Measurements from ENCODE around the gene RANBP17. TPM values are rescaled to one million over a fixed set of nuclear protein-coding genes. Genes with fewer than 3 reads are reported as not detected.

RANBP17 gene
- total and polyA plus RNA-seq, 5 experiments from 2014 or later, result 0.09 to 0.83 (median 0.24) TPM; not detected in 2

DNA sequence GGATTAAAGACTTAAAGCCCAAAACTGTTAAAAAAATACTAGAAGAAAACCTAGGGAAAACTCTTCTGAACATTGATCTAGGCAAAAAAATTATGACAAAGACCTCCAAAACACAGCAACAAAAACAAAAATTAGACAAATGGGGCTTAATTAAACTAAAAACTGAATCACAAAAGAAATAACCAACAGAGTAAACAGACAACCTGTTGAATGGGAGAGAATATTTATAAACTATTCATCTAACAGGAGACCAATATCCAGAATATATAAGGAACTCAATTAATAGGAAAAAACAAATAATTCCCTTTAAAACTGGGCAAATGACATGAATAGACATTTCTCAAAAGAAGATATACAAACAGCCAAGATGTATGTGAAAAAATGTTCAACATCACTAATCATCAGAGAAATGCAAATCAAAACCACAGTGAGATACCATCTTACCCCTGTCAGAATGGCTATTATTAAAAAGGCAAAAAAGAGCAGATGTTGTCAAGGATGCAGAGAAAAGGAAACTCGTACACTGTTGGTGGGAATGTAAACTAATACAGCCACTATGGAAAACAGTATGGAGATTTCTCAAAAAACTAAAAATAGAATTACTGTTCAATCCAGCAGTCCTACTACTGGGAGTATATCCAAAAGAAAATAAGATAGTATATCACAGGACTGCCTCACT lies 397.1 kb downstream of the RANBP17 start:
- no peak overlapping the region for H3K4me3 Mint-ChIP-seq
- no peaks in the 10 kb centered on the region for H3K36me3 Mint-ChIP-seq
- H3K27ac Mint-ChIP-seq, result no peak overlapping the region
- ATAC-seq (no peak), DNase-seq (no peak)
- POLR2A ChIA-PET, result no interaction called here
- H3K9me3 Mint-ChIP-seq, result peaks cover 0 to 2% (median 0%) of the 10 kb centered on the region in 9 donors
- peaks cover 0 to 2% (median 0%) of the 10 kb centered on the region in 5 donors for H3K27me3 Mint-ChIP-seq
- peaks cover 2 to 11% (median 4%) of the 10 kb centered on the region in 4 donors for H3K4me1 Mint-ChIP-seq

DNA sequence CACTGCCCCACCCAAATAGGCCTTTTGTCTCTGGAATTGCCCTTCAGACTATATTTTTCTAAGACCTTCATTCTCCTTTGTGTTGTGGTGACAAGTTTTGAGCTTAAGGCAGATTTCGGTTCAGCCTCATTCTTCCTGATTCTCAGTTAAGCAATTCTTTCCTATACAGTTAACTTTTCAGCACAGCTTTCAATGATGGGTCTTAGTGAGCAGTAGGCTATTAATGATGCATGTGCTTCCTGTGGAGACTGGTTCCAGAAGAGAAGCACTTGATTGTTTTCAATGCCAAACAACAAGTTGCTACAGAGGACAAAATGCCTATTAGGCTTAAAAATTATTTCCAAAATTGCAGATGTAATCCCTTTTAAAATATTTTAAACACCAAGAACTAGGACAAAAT lies 399.5 kb downstream of the RANBP17 start:
- Mint-ChIP-seq H3K27ac (no peak overlapping the region), H3K4me1 (peaks cover 10 to 26% (median 24%) of the 10 kb centered on the region in 4 donors), H3K27me3 (no peaks in the 10 kb centered on the region)

DNA sequence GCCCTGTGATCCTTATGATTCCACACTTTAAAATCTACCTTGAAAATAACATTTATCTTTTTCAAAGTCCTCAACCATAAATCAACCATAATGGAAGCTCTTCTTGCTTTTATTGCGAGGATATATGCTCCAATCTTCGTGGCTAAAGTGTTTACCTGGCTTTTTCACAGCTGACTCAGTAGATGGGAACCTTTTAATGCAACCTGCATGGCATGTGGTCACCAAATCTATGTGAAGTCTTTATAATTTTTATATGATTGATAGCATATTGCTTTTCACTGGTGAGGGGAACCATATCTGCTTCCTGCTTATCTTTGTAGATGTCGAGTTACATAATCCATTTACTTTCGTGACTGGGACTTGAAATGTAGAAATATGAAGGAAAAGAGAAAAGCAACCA lies 400.1 kb downstream of the RANBP17 start:
- H3K4me1 Mint-ChIP-seq, result peaks cover 10 to 26% (median 24%) of the 10 kb centered on the region in 4 donors
- DNase-seq (no peak), ATAC-seq (no peak)
- no peak overlapping the region for H3K4me3 Mint-ChIP-seq
- no peaks in the 10 kb centered on the region for H3K27me3 Mint-ChIP-seq
- H3K27ac Mint-ChIP-seq, result no peak overlapping the region
- POLR2A ChIA-PET, result no interaction called here
- H3K9me3 Mint-ChIP-seq, result peaks cover 0 to 2% (median 0%) of the 10 kb centered on the region in 9 donors
- no peaks in the 10 kb centered on the region for H3K36me3 Mint-ChIP-seq

More for the DNA sequence above, 399.5 kb downstream of the RANBP17 start:
- POLR2A ChIA-PET, result no interaction called here
- Mint-ChIP-seq H3K36me3 (no peaks in the 10 kb centered on the region), H3K4me3 (no peak overlapping the region), H3K9me3 (peaks cover 0 to 2% (median 0%) of the 10 kb centered on the region in 9 donors)
- ATAC-seq (no peak), DNase-seq (no peak)

DNA sequence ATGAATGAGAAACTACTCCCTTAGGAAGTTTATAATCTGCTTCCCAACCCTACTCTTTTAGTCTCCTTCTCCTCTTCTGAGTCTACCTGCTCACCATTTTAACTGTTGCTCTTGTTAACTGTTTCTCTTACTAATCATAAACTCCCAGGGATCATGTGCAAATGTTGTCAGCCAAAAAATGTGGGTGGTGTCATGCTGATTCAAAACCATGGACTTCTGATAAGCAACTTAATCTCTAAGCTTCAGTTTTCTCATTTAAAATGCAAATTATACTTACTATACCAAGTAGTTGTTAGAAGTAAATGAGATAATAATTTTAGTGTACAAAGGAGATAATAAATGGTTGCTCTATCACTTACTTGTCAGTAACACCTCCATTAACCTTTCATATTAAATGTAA lies 401.4 kb downstream of the RANBP17 start:
- POLR2A ChIA-PET, result no interaction called here
- Mint-ChIP-seq H3K4me3 (no peak overlapping the region), H3K9me3 (peaks cover 0 to 2% (median 0%) of the 10 kb centered on the region in 9 donors), H3K27me3 (no peaks in the 10 kb centered on the region), H3K4me1 (peaks cover 10 to 26% (median 24%) of the 10 kb centered on the region in 4 donors), H3K27ac (no peak overlapping the region), H3K36me3 (no peaks in the 10 kb centered on the region)
- DNase-seq (no peak), ATAC-seq (no peak)

DNA sequence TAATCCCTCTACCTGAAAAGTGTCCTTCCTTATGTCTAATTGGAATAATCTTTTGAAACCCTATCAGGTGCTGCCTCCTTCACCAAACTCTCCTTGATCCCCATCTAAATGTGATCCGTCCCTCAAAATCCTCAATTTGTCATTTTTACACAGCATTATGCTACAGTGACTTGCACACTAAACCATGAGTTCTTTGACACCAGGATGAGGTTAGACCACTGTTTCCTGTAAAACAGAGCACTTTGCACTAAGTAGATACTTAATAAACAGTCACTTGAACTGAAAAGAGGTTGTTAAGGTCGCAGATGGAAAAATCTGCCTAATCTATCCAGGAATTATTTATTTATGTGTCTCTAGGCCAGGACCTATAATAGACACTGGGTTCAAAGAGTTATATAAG lies 403.0 kb downstream of the RANBP17 start:
- Mint-ChIP-seq H3K9me3 (no peaks in the 10 kb centered on the region), H3K4me3 (peak overlapping the region in 7 of 10 donors; percentile 5 to 49 (median 9)), H3K36me3 (no peaks in the 10 kb centered on the region), H3K4me1 (peaks cover 10 to 27% (median 25%) of the 10 kb centered on the region in 4 donors), H3K27ac (peak overlapping the region in 4 of 10 donors; percentile 0 to 39 (median 9)), H3K27me3 (no peaks in the 10 kb centered on the region)
- peak in 1 of 2 donors; percentile 42 for ATAC-seq
- DNase-seq, result peak in 3 of 10 donors; percentile 3 to 31 (median 17)
- POLR2A ChIA-PET, result no interaction called here

DNA sequence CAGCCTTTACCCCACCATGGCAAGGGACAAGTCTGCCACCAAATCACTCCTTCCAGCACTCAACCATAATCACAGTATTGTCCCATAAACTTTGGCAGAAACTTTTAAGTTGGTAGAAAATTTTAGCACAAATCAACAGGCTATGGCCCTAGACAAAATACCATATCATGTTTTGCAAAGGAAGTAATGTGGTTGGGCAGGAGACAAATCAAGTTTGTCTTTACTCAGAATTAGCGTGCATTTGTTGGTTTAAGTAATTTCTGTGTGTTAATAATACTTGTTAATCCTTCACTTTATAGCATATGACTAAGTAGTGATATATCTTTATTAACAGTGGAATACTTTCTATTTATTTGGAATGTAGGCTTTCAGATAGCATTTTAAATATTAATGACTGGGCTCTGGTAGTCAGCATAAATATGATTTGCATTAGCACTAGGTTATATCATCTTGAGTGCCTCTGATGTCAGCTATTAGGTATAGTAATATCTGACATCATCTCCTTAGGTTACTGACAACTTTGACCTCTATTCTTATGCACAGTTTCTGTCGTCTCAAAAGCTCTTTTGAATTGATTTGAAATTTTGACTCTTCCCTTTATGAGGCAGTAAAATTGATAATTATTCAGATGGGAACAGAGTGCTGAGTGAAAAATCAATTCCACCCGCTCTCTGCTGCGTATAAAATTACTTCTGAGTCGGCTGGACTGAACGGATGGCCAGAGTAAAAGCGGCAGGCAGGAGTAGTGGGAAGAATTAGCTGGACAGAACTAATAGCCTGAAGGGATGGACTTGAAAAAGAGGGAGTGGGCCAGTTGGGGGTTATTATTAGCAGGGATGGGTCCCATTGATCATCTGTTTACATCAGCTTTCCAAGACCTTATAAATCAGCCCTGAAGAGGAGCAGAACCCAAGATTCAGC lies 407.1 kb downstream of the RANBP17 start:
- H3K4me1 Mint-ChIP-seq, result peaks cover 7 to 23% (median 17%) of the 10 kb centered on the region in 4 donors

DNA sequence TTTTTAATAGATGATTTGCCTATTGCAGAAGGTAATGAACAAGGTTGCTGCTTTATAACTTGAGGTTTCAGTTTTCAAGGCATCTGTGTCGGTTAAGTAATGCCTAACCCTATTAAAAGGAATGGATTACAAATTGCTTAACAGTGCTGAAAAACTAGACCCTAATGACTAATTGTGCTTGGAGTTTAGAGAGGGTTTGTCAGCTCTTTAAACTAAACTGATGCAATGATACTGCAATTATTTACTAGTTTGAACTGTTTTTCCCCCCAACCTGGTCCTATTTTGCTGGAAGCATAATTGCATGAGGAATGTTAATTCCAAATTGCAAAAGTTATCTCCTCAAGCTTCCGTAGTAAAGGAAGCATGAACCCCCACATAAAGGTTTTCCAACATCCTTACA lies 407.9 kb downstream of the RANBP17 start:
- no peak for DNase-seq
- Mint-ChIP-seq H3K36me3 (no peaks in the 10 kb centered on the region), H3K4me1 (peaks cover 3 to 16% (median 9%) of the 10 kb centered on the region in 4 donors), H3K9me3 (peaks cover 0 to 7% (median 0%) of the 10 kb centered on the region in 9 donors), H3K27me3 (peaks cover 0 to 4% (median 0%) of the 10 kb centered on the region in 5 donors), H3K27ac (no peak overlapping the region), H3K4me3 (no peak overlapping the region)
- ATAC-seq, result no peak
- POLR2A ChIA-PET, result no interaction called here

More for the DNA sequence above, 407.1 kb downstream of the RANBP17 start:
- Mint-ChIP-seq H3K27ac (peak overlapping the region in 1 of 10 donors; percentile 0), H3K4me3 (no peak overlapping the region), H3K36me3 (no peaks in the 10 kb centered on the region), H3K9me3 (peaks cover 0 to 7% (median 0%) of the 10 kb centered on the region in 9 donors), H3K27me3 (peaks cover 0 to 4% (median 0%) of the 10 kb centered on the region in 5 donors)
- POLR2A ChIA-PET, result no interaction called here
- no peak for DNase-seq
- no peak for ATAC-seq

DNA sequence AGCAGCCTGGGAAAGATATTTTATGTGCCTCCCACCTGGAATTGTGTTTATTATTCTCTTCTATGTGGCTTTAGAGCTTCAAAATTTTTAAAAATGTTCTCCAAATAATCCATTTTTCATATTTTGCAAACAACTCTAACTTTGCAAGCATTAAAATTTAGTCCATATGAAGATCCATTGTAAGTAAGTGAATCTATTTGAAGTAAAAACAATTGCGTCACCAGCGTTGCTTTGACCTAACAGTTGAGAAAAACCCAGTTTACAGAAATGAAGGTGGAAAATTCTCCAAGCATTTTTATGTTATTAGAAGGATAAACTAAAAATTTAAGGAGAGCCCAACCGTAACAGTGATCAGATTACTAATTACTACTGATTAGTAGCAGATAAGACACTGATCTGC lies 408.3 kb downstream of the RANBP17 start:
- Mint-ChIP-seq H3K27me3 (peaks cover 0 to 4% (median 0%) of the 10 kb centered on the region in 5 donors), H3K27ac (no peak overlapping the region)
- POLR2A ChIA-PET, result no interaction called here

DNA sequence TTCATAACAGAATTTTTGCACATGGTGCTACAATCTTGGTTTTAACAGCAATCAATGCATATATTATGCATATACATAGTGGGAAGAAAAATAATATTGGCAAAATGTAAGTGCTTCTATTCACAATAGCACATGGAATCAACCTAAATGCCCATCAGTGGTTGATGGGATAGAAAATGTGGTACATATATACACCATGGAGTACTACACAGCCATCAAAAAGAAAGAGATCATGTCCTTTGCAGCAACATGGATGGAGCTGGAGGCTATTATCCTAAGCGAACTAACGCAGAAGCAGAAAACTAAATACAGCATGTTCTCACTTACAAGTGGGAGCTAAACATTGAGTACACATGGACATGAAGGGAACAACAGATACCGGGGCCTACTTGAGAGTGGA lies 410.0 kb downstream of the RANBP17 start:
- Mint-ChIP-seq H3K27me3 (peaks cover 0 to 4% (median 0%) of the 10 kb centered on the region in 5 donors), H3K4me3 (no peak overlapping the region), H3K27ac (no peak overlapping the region), H3K4me1 (peaks cover 0 to 3% (median 0%) of the 10 kb centered on the region in 4 donors), H3K9me3 (peaks cover 0 to 7% (median 0%) of the 10 kb centered on the region in 9 donors), H3K36me3 (no peaks in the 10 kb centered on the region)
- no peak for ATAC-seq
- POLR2A ChIA-PET, result no interaction called here
- DNase-seq, result no peak

More for the DNA sequence above, 408.3 kb downstream of the RANBP17 start:
- DNase-seq (no peak), ATAC-seq (no peak)
- peaks cover 0 to 7% (median 0%) of the 10 kb centered on the region in 9 donors for H3K9me3 Mint-ChIP-seq
- no peak overlapping the region for H3K4me3 Mint-ChIP-seq
- H3K4me1 Mint-ChIP-seq, result peaks cover 0 to 12% (median 5%) of the 10 kb centered on the region in 4 donors
- no peaks in the 10 kb centered on the region for H3K36me3 Mint-ChIP-seq

DNA sequence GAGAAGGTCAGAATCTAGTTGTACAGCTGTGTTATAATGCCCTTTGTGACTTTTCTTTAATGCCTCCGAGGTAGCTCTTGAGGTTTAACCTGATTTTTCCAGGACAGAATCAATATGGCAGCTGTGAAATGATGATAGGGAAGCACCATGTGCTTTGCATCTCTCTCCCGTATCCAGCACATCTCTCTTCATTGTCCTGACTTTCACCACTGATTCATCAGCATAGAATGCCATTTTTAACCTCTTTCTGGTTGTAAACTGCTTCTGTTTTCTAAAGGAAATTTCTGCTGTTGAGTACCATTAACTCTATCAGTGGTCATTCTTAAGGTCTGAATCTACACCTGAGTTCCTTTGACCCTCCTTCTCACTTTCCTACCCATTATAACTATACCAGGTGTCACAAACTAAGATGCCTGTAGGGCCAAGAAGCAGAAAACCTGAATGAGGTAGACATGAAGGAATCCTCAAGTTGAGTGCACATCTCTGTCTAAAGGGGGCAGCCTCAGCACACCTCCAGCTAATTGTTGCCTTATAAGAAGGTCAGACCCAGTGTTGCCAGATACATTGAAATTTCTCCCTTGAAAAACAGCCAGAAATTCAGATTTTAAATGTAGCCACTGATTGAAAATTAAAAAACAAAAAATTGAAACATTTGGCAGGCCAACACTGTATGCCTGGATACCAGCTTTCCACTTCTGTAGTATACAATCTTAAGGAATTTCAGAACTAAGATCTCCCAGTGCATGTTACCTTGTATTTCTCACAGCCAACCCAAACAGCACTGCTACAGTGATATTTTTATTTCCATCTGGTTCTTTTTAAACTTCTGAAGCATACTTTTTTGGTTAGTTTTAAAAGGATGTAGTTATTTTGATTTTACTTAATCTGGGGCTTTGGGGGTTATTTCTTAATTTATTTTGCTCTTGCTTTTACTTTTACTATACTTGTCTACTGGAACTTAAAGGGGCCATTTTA lies 411.5 kb downstream of the RANBP17 start:
- Mint-ChIP-seq H3K27me3 (peaks cover 0 to 4% (median 0%) of the 10 kb centered on the region in 5 donors), H3K9me3 (peaks cover 0 to 7% (median 0%) of the 10 kb centered on the region in 9 donors), H3K4me1 (peaks cover 0 to 3% (median 0%) of the 10 kb centered on the region in 4 donors), H3K27ac (no peak overlapping the region), H3K36me3 (no peaks in the 10 kb centered on the region), H3K4me3 (no peak overlapping the region)
- DNase-seq (no peak), ATAC-seq (no peak)
- POLR2A ChIA-PET, result no interaction called here

DNA sequence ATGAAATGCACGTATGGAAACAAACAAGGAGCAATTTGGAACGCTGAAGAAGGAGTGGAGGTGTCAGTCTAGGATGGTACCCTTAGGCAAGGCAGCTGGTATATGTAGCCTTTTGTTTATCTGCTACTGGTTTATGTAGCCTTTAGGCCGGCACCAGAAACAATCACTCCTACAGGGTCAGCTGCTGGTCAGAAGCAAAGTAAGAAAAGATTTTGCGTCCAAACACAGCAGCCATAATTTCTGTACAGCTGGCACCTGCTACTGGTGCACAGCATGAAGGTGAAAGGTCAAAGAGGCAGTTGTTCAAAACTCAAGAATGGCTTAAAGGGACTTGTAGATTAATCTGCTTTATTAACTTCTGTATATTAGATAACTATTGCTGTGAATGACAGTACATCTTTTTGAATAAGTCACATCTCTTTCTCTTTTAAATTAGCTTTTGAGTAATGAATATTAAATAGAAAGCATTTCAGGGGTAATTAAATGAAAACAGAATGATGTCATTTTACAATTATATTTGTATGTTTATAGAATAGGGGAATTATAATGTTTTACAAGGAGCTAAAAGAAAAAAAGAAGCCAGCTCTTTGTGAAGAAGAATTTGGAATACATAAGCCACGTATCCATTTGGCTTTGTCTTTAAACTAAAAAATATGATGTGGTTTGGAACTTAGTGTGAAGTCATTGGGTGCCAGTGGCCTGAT lies 414.2 kb downstream of the RANBP17 start:
- Mint-ChIP-seq H3K9me3 (peaks cover 0 to 7% (median 0%) of the 10 kb centered on the region in 9 donors), H3K27ac (no peak overlapping the region), H3K36me3 (no peaks in the 10 kb centered on the region), H3K27me3 (peaks cover 0 to 9% (median 0%) of the 10 kb centered on the region in 5 donors), H3K4me3 (no peak overlapping the region), H3K4me1 (no peaks in the 10 kb centered on the region)
- POLR2A ChIA-PET, result no interaction called here
- ATAC-seq (no peak), DNase-seq (no peak)
